Gastrocnemius medialis (tissue), 4 donors: ENCODE data around the gene PDE4D. TPM values are rescaled to one million over a fixed set of nuclear protein-coding genes. Genes with fewer than 3 reads are reported as not detected.

Experiments
- ATAC-seq, 2 donors: fragments of 150-250 bp; one replicate each; pipeline ENCODE4 v1.9.1; 2016
- DNase-seq, 2 donors: peaks; one replicate each; pipeline ENCODE4 v3.0.0-alpha.2; 2019
- H3K27ac ChIP-seq, 4 donors: fragments of 200-600 bp; sonication (generic); 1 replicate in 1 of 4; 2 replicates in 3 of 4; pipeline ENCODE4 v1.5.1; 2016 to 2018; ENCODE audit warnings: mild to moderate bottlenecking in 2 of 4, moderate library complexity in 1 of 4
- H3K27me3 ChIP-seq, 3 donors: fragments of 200-600 bp; sonication (generic) in 2 of 3; 1 replicate in 1 of 3; 2 replicates in 2 of 3; pipeline versions ENCODE4 v1.5.1 to v1.6.0; 2016 to 2019; ENCODE audit warnings: mild to moderate bottlenecking in 1 of 3, moderate library complexity in 1 of 3
- H3K36me3 ChIP-seq, 2 donors: fragments of 200-600 bp; sonication (generic) in 1 of 2; one replicate each; pipeline ENCODE4 v1.5.1; 2017 to 2018
- H3K4me1 ChIP-seq, 2 donors: fragments of 200-600 bp; sonication (generic) in 1 of 2; one replicate each; pipeline ENCODE4 v1.5.1; 2016 to 2017; ENCODE audit warnings: mild to moderate bottlenecking in 2 of 2
- H3K4me3 ChIP-seq, 4 donors: fragments of 200-600 bp; sonication (generic) in 3 of 4; 1 replicate in 1 of 4; 2 replicates in 3 of 4; pipeline ENCODE4 v1.5.1; 2016 to 2019; ENCODE audit warnings: mild to moderate bottlenecking in 2 of 4
- H3K9me3 ChIP-seq, 3 donors: fragments of 200-600 bp; sonication (generic) in 2 of 3; 1 replicate in 1 of 3; 2 replicates in 2 of 3; pipeline ENCODE4 v1.5.1; 2016 to 2019
- CTCF ChIP-seq, 5 experiments: fragments of 450-650 bp in 3 of 5; fragments of 200-600 bp in 2 of 5; sonication (generic) in 2 of 5; IDR thresholded peaks in 4 of 5; conservative IDR thresholded peaks in 1 of 5; 1 replicate in 4 of 5; 2 replicates in 1 of 5; pipeline ENCODE4 v1.5.1; 2016 to 2019; ENCODE audit warnings: antibody characterized with exemption in 5 of 5, mild to moderate bottlenecking in 3 of 5, moderate library complexity in 3 of 5
- POLR2A ChIP-seq, 2 donors: fragments of 450-650 bp; IDR thresholded peaks; one replicate each; pipeline ENCODE4 v1.6.1; 2017; ENCODE audit warnings: antibody characterized with exemption in 2 of 2, mild to moderate bottlenecking in 2 of 2, moderate library complexity in 2 of 2
- in situ Hi-C, 4 donors: fragments of 200-750 bp; cut with MboI; loops; one replicate each; pipeline versions ENCODE4 v1.15.0 to v1.8.0; 2017; ENCODE audit warnings: low sequenced_read_pairs in 4 of 4
- intact Hi-C: fragments of 100-400 bp; cut with DNase I; formaldehyde crosslinking; loops from one replicate; pipeline ENCODE4 v1.15.1; 2023; ENCODE audit warnings: low total_unique reads
- total RNA-seq, 4 donors: library from RNA; depleted of rRNA; stranded (reverse); fragments of >200 nt; gene quantifications; one replicate each; pipeline versions ENCODE4 v1.1.0 to v1.2.3, GENCODE V29; 2016

PDE4D gene
- total RNA-seq, 4 donors from 2014 or later = 133 to 223 (median 185) TPM

- Histone ChIP-seq H3K4me1 (no peaks in the 10 kb centered on the region), H3K27me3 (no peaks in the 10 kb centered on the region), H3K9me3 (no peaks in the 10 kb centered on the region), H3K36me3 (no peaks in the 10 kb centered on the region), H3K4me3 (no peak overlapping the region), H3K27ac (no peak overlapping the region)
- intact Hi-C loops (no loop called here), in situ Hi-C loops (loop anchor here in 1 of 4 donors (25.0 kb wide), 1 partner anchor 330 kb away; no protein-coding TSS in a partner anchor)
- DNase-seq (no peak), ATAC-seq (no peak)
- no peak for TF ChIP-seq CTCF (IDR thresholded peaks at IDR 0.05 in 4 of 5, conservative IDR thresholded peaks at IDR 0.05 in 1 of 5)
- no peak for TF ChIP-seq POLR2A (IDR thresholded peaks at IDR 0.05)
Observed at GRCh38 chr5:59832577-59833301, 60.8 kb downstream of the PDE4D start.

- ATAC-seq = no peak
Observed at GRCh38 chr5:59831326-59832010, 62.1 kb downstream of the PDE4D start.

GRCh38 chr5:59830536-59831200 is 62.9 kb downstream of the PDE4D start:
- in situ Hi-C loops = loop anchor here in 1 of 4 donors (25.0 kb wide), 1 partner anchor 332 kb away; no protein-coding TSS in a partner anchor
- ATAC-seq = no peak

More at GRCh38 chr5:59831326-59832010, 62.1 kb downstream of the PDE4D start:
- intact Hi-C loops (no loop called here), in situ Hi-C loops (loop anchor here in 1 of 4 donors (25.0 kb wide), 1 partner anchor 331 kb away; no protein-coding TSS in a partner anchor)
- H3K4me3 ChIP-seq = no peak overlapping the region
- no peaks in the 10 kb centered on the region for H3K27me3 ChIP-seq
- H3K36me3 ChIP-seq = no peaks in the 10 kb centered on the region
- no peak overlapping the region for H3K27ac ChIP-seq
- H3K9me3 ChIP-seq = no peaks in the 10 kb centered on the region
- TF ChIP-seq POLR2A (IDR thresholded peaks at IDR 0.05) = no peak
- no peak for TF ChIP-seq CTCF (IDR thresholded peaks at IDR 0.05 in 4 of 5, conservative IDR thresholded peaks at IDR 0.05 in 1 of 5)
- H3K4me1 ChIP-seq = no peaks in the 10 kb centered on the region
- no peak for DNase-seq

GRCh38 chr5:59829922-59830321 is 63.6 kb downstream of the PDE4D start:
- in situ Hi-C loops (loop anchor here in 1 of 4 donors (25.0 kb wide), 1 partner anchor 332 kb away; no protein-coding TSS in a partner anchor), intact Hi-C loops (no loop called here)
- Histone ChIP-seq H3K27ac (no peak overlapping the region), H3K9me3 (no peaks in the 10 kb centered on the region), H3K36me3 (no peaks in the 10 kb centered on the region), H3K4me1 (no peaks in the 10 kb centered on the region), H3K27me3 (no peaks in the 10 kb centered on the region), H3K4me3 (no peak overlapping the region)
- ATAC-seq (no peak), DNase-seq (no peak)
- TF ChIP-seq CTCF (IDR thresholded peaks at IDR 0.05 in 4 of 5, conservative IDR thresholded peaks at IDR 0.05 in 1 of 5) (no peak), POLR2A (IDR thresholded peaks at IDR 0.05) (no peak)

More at GRCh38 chr5:59830536-59831200, 62.9 kb downstream of the PDE4D start:
- Histone ChIP-seq H3K9me3 (no peaks in the 10 kb centered on the region), H3K36me3 (no peaks in the 10 kb centered on the region), H3K4me1 (no peaks in the 10 kb centered on the region), H3K4me3 (no peak overlapping the region), H3K27ac (no peak overlapping the region), H3K27me3 (no peaks in the 10 kb centered on the region)
- no peak for DNase-seq
- TF ChIP-seq CTCF (IDR thresholded peaks at IDR 0.05 in 4 of 5, conservative IDR thresholded peaks at IDR 0.05 in 1 of 5) (no peak), POLR2A (IDR thresholded peaks at IDR 0.05) (no peak)
- intact Hi-C loops = no loop called here
